Body of pancreas (tissue), 4 donors: ENCODE measurements around the gene KCNAB2.

Experiments
- POLR2A ChIP-seq, 3 donors: fragments of 450-650 bp; IDR thresholded peaks; one replicate each; pipeline ENCODE4 v1.6.1; 2016; ENCODE audit warnings: antibody characterized with exemption in 3 of 3, mild to moderate bottlenecking in 2 of 3
- TF ChIP-seq, protein P1 (sequence below), 7 experiments: fragments of 450-650 bp in 4 of 7; fragments of 200-600 bp in 3 of 7; sonication (generic) in 3 of 7; IDR thresholded peaks; one replicate each; pipeline ENCODE4 v1.5.1; 2016 to 2019; ENCODE audit warnings: antibody characterized with exemption in 7 of 7

DNA sequence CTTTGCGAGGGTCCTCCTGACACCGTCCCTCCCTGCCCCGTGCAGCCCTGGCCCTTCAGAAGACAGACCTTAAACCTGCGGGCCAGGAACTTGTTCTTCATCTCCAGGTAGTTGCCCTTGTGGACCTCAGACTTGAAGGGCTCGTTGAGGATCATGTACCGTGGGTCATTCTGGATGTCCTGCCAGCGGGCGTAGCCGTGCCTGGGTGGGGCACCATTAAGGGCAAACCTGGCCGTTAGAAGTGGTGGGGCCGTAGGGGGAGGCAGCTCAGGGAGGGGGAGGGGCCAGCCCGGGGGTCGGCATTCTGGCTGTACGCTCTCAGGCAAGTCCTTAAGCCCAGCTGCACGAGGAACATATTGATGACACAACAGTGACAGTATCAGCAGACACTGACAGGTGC is 64.6 kb downstream of the KCNAB2 start:
- TF ChIP-seq, protein P1, sequence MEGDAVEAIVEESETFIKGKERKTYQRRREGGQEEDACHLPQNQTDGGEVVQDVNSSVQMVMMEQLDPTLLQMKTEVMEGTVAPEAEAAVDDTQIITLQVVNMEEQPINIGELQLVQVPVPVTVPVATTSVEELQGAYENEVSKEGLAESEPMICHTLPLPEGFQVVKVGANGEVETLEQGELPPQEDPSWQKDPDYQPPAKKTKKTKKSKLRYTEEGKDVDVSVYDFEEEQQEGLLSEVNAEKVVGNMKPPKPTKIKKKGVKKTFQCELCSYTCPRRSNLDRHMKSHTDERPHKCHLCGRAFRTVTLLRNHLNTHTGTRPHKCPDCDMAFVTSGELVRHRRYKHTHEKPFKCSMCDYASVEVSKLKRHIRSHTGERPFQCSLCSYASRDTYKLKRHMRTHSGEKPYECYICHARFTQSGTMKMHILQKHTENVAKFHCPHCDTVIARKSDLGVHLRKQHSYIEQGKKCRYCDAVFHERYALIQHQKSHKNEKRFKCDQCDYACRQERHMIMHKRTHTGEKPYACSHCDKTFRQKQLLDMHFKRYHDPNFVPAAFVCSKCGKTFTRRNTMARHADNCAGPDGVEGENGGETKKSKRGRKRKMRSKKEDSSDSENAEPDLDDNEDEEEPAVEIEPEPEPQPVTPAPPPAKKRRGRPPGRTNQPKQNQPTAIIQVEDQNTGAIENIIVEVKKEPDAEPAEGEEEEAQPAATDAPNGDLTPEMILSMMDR (IDR thresholded peaks at IDR 0.05), result no peak
- TF ChIP-seq POLR2A (IDR thresholded peaks at IDR 0.05), result no peak
